Fibroblast of upper back skin (primary cell): ENCODE results near the gene SMAGP.
"Not testable (repeated sequence)": the region's sequence is repeated elsewhere in the genome, so short reads cannot be mapped to it uniquely, and the experiment has no call there.

Source experiments
- DNase-seq: peaks from one replicate; pipeline ENCODE4 v3.0.0-alpha.2; 2013

The SMAGP gene

DNA sequence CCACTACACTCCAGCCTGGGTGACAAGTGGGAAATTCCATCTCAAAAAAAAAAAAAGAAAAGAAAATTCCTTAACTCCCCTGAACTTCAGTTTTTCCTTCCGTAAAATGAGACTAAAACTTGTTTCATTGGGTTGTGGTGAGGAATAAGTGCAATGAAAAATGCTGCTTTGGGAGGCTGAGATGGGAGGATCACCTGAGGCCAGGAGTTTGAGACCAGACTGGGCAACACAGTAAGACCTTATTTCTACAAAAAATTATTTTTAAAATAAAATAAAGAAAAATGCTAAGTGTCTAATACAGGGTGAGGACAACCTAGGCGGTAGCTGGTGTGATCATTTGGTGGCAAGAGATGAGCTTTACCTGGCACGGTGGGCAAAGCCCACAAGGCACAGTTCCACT lies 6.9 kb downstream of the SMAGP start:
- DNase-seq = no peak

DNA sequence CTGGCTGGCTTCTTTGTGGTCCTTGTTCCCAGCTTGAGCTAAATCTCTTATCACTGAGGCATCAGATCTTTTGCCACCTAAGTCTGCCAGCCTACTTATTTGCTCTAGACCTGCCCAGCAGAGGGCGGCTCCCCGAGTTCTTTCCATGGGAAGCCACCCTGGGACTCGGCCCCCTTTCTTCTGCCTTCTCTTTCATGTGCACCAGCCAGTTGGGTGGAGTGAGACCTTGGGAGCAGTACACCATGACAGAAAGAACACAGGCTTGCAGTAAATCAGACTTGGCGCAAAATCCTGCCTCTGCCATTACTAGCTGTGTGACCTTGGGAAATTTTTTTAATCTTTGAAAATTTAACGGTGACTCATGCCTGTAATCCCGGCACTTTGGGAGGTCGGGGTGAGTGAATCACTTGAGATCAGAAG lies 7.4 kb downstream of the SMAGP start:
- DNase-seq = peak; percentile 59

- DNase-seq = not testable (repeated sequence)
Measured at GRCh38 chr12:51259600-51259999, 10.6 kb downstream of the SMAGP start.

DNA sequence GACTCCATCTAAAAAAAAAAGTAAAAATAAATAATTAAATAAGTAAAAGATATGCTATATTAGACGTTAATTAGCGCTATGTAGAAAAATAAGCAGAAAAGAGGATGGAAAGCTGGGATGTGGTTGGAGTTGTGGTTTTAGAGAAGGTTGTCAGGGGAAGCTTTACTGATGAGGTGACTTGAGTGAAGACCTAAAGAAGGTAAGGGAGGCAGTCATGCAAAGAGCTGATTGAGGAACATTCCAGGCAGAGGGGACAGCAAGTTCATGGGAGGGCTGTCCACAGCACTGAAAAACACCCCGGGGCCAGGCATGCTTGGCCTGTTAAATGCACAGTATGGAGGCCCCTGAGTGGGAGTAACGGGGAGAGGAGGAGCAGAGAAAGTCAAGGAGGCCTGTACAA lies 15.7 kb downstream of the SMAGP start:
- no peak for DNase-seq

DNA sequence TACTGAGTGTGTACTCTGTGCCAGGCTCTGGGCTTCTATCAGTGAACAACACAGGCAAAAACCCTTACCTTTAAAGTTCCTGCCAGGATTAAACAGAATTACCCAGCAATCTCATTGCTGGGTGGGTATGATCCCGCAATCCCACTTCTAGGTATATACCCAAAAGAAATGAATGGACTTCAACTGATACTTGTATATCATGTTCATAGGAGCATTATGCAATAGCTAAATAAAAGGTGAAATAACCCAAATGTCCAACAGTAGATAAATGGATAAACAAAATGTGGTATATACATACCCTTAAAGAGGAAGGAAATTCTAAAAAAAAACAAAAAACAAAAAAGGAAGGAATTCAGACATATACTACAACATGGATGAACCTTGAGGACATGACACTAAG lies 16.9 kb downstream of the SMAGP start:
- DNase-seq = no peak

GRCh38 chr12:51247523-51248206 lies 22.6 kb downstream of the SMAGP start:
- no peak for DNase-seq

GRCh38 chr12:51246254-51246853 lies 23.9 kb downstream of the SMAGP start:
- peak; percentile 51 for DNase-seq

DNA sequence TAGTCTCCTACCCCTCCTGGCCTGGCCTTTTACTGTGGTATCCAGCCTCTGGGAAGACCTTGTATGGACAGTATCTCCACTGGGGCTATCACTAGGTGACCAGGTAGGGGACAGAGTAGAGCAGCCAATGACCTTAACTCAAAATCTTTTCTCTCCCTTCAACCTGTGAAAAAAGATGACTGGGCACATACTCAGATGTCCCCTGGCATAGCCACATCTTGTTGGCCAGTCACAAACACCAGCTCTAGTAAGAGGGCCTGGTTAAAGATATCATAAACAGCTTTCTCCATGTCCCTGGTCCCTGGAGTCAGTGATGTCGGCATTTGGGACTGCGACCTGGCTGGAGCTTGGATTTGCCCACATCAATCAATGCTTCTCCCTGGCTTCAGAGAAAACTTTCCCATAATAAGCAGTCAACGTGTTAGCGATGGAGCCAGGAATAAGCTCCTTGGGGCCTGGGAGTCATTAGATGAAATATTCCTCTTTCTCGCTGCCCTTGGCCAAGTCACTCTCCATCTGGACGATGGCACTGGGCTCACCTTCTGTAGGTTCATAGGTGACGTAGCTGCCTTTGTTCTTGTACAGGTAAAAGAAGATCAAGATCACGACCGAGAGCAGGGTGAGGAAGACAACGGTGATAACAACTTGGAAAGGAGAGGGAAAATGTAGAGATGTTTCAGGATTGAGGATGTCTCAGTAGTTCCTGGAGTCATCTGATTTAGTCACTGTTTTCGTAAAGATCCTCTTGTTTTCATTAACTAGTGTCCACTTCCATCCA lies 24.6 kb downstream of the SMAGP start:
- no peak for DNase-seq

DNA sequence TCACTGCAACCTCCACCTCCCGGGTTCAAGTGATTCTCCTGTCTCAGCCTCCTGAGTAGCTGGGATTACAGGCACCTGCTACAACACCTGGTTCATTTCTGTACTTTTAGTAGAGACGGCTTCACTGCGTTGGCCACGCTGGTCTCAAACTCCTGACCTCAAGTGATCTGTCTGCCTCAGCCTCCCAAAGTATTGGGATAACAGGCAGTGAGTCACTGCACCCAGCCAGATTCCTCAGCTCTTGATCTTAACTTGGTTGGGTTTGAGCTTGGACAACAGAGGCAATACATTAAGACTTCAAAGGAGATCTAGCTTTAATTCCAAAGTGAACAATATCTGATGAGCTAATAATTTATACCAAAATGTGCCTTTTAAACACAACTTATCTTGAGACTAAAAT lies 25.9 kb downstream of the SMAGP start:
- peak; percentile 11 for DNase-seq

GRCh38 chr12:51242876-51243275 lies 27.3 kb downstream of the SMAGP start:
- no peak for DNase-seq

DNA sequence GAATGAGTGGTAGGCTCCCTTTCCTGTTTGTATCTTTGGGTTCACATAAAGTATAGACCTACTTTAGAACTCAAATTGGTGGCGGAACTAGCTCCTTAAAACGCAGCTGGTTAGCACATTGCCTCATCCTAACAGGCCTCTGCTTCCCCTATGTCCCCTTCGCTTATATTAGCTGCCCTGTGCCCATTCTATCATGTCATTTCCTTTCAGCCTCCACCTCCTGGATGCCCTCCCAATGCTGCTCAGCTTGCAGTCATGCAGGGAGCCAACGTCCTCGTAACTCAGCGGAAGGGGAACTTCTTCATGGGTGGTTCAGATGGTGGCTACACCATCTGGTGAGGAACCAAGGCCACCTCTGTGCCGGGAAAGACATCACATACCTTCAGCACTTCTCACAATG lies 28.1 kb downstream of the SMAGP start:
- no peak for DNase-seq

DNA sequence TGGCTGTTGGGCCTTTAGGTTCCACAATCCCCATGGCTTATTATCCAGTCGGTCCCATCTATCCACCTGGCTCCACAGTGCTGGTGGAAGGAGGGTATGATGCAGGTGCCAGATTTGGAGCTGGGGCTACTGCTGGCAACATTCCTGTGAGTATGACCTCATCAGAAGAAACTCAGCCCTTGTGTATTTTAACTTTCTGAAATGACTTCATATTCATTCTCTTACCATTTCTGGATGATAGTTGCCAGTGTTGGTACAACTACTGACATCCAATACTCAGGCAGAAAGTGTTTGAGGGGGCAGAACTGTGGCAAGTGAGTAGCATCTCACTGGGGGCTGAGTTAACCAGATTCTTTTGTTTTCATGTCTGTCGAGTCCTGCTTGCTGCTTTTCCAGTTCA lies 29.2 kb downstream of the SMAGP start:
- DNase-seq = no peak

DNA sequence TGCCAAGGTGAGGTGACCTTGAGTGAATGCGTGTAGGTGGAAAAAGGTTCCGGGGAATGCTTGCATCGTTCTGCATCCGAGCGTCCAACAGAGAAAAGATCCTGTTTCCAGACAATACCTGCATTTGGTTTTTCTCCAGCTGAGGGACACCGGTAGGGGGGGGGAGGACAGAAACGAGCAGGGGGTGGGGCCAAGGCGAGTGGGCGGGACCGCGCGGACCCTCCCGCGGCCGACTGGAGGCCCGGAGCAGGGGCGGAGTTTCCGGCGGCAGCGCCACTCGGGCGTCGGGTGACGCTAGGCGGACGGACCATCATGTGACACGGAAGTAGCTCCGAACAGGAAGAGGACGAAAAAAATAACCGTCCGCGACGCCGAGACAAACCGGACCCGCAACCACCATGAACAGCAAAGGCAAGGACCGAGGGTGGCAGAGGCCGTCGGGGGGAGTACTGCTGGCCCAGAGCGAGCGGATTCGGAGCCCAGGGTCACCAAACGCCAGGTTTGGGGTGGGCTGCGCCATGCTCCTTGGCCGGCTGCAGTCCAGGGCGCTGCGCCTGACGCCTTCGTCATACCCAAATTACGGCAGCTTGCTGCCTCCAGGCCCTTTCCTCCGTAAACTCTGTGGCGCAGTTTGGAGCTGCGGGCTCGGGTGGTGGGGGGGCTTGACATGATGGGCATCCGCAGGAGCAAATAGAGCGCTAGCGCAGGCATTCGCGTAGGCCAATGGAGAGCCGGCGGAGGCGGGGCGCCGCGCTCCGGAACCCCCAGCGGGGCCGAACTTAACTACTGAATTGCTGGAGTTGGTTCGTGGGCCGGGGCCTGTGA lies 31.5 kb downstream of the SMAGP start, which contains the start of gene DAZAP2:
Gene DAZAP2 (plus strand): TSS at position 317 of the 825 bp plus-strand sequence. CDS start 82 bp downstream, at position 399.
- DNase-seq = peak; percentile 95

DNA sequence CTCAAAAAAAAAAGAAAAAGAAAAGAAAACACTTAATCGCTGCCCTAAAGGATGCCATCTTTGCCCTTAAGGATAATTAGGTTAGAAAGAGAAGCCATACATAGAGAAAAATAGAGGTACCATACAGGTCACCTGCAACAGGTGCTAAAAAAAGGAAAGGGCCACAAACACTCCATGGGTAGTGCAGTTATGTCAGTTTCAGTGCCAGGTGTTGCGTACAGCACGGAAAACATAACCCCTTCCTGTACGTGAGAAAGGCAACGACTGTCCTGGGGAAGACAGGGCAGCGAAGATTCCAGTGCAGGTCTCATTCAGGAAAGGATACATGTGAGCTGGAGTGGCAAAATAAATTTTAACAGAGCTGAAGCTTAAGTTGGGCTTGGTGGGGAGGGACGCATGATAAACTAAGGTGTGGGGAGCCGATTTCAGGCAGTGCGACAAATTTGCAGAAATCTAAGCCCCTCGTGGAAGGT lies 32.1 kb downstream of the SMAGP start:
- DNase-seq = no peak

- DNase-seq = no peak
Measured at GRCh38 chr12:51234530-51234929, 35.7 kb downstream of the SMAGP start.

DNA sequence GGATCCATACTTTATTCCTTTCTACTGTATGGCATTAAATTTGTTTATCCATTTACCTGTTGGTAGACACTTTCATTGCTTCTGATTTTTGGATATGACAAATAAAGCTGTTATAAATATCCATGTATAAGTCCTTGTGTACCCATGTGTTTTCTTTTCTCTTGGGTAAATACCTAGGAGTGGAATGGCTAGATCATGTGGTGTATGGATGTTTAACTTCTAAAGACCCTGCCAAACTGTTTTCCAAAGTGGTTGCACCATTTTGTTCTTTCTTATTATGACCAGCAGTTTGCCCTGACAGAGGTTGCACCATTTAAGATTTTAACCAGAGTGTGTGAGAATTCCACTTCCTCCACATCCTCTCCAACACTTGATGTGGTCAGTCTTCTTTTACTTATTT lies 37.6 kb downstream of the SMAGP start:
- no peak for DNase-seq

GRCh38 chr12:51229116-51229809 lies 41.0 kb downstream of the SMAGP start:
- DNase-seq = no peak

DNA sequence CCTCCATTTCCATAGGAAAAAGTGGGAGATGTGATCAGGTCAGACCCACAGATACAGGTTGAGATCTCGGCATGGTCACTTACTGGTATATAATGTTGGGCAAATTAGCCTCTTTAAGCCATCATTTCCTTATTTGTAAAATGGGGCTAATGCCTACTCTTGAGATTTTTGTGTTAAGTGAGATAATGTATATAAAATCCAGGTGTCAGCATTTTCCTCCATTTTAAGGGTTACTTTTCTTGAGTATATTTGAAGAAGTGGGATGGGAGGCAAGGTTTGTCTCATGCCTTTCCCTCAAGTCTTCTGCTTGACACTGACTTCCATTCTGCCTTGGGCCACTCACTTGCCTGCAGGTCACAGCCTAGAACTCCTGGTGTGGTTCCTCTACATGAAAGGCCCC lies 42.3 kb downstream of the SMAGP start:
- no peak for DNase-seq

- not testable (repeated sequence) for DNase-seq
Measured at GRCh38 chr12:51227112-51227511, 43.1 kb downstream of the SMAGP start.

DNA sequence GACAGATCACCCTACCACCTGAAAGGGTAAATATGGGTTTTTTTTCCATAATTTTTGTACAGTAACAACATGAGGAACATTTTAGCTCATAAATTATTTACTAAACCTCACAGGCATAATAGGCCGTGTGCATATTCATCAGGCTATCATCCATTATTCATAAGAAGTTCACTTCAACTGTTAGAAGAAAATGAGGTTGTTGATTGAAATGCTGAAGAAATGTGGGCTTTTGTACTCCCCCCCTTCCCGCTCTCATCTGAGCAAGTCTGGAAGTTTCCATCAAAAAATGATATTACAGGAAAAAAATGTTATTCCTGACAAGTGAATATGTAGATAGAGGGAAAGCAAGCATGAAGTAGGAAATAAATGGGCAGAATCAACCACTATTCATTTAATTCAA lies 44.4 kb downstream of the SMAGP start:
- no peak for DNase-seq

DNA sequence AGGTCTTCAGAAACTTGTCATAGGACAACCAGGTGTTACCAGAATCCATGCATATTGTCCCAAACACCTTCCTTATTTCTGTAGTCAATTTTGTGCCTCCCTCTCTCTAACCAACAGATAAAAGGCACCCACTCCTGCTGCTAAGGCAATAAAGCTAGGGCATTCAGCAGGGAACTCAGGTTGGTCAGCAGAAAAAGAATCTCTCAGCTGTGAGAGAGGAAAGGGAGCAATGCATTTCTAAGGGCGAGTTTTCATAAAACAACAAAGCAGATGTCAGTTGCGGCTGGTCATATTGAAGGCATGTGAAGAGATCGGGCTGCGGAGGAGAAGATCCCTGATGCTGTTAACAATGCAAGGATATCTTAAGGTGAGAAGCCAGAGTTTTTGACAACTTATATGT lies 45.0 kb downstream of the SMAGP start:
- no peak for DNase-seq

DNA sequence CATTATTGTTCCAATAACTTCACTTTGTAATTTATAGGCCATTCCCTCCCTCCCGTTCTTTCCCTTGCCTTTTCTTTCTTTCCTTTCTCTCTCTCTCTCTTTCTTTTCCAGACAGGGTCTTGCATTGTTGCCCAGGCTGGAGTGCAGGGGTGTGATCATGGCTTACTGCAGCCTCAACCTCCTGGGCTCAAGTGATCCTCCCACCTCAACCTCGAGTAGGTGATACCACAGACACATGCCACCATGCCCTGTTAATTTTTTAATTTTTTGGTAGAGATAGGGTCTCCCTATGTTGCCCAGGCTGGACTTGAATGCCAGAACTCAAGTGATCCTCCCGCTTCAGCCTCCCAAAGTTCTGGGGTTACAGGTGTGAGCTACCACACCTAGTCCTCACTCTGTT lies 45.6 kb downstream of the SMAGP start:
- DNase-seq = no peak
